Kidney epithelial cell (primary cell): ENCODE results near the gene MGME1. TPM values are rescaled to one million over a fixed set of nuclear protein-coding genes. Genes with fewer than 3 reads are reported as not detected.
"Not testable (repeated sequence)": the region's sequence is repeated elsewhere in the genome, so short reads cannot be mapped to it uniquely, and the experiment has no call there.

ENCODE experiments used
- DNase-seq: peaks from one replicate; pipeline ENCODE4 v3.0.0-alpha.2; 2010; ENCODE audit warnings: low read depth
- H3K27me3 ChIP-seq: 2 replicates; pipeline ENCODE4 v1.6.0; 2011; ENCODE audit warnings: low read length; ENCODE audit not compliant: control insufficient read depth, insufficient read depth
- H3K36me3 ChIP-seq: 2 replicates; pipeline ENCODE4 v1.5.1; 2011; ENCODE audit warnings: low read length; ENCODE audit not compliant: control insufficient read depth, insufficient read depth
- H3K4me3 ChIP-seq: 2 replicates; pipeline ENCODE4 v1.5.1; 2011; ENCODE audit warnings: low read depth, mild to moderate bottlenecking, control low read depth, low read length
- CTCF ChIP-seq: IDR thresholded peaks from 2 replicates; pipeline ENCODE4 v1.5.1; 2011; ENCODE audit warnings: mild to moderate bottlenecking, moderate library complexity, low read length, control low read depth, inconsistent platforms; ENCODE audit not compliant: insufficient read depth, poor library complexity, severe bottlenecking
- total RNA-seq: library from RNA; depleted of rRNA; stranded (reverse); fragments of >200 nt; gene quantifications from 2 replicates; pipeline ENCODE4 v1.2.3, GENCODE V29; 2015

Gene MGME1
- total RNA-seq, 1 donor from 2014 or later, result 15.2 TPM

- TF ChIP-seq CTCF, result no peak
Observed at GRCh38 chr20:18018100-18018499, 49.3 kb downstream of the MGME1 start.

GRCh38 chr20:18019068-18019467 is 50.2 kb downstream of the MGME1 start:
- no peaks in the 10 kb centered on the region for H3K27me3 ChIP-seq
- H3K4me3 ChIP-seq, result no peak overlapping the region
- no peak for DNase-seq
- H3K36me3 ChIP-seq, result no peaks in the 10 kb centered on the region
- TF ChIP-seq CTCF, result peak; percentile 26

More at GRCh38 chr20:18018100-18018499, 49.3 kb downstream of the MGME1 start:
- no peak for DNase-seq
- no peak overlapping the region for H3K4me3 ChIP-seq
- no peaks in the 10 kb centered on the region for H3K27me3 ChIP-seq
- H3K36me3 ChIP-seq, result no peaks in the 10 kb centered on the region

- Histone ChIP-seq H3K36me3 (no peaks in the 10 kb centered on the region), H3K4me3 (no peak overlapping the region), H3K27me3 (no peaks in the 10 kb centered on the region)
- no peak for DNase-seq
- TF ChIP-seq CTCF, result no peak
Observed at GRCh38 chr20:18020931-18021330, 52.1 kb downstream of the MGME1 start.

GRCh38 chr20:18024606-18025127 is 55.8 kb downstream of the MGME1 start:
- DNase-seq, result no peak
- no peak for TF ChIP-seq CTCF
- Histone ChIP-seq H3K36me3 (no peaks in the 10 kb centered on the region), H3K27me3 (no peaks in the 10 kb centered on the region), H3K4me3 (no peak overlapping the region)

GRCh38 chr20:18027011-18027410 is 58.2 kb downstream of the MGME1 start:
- not testable (repeated sequence) for DNase-seq, H3K36me3 ChIP-seq, H3K27me3 ChIP-seq, H3K4me3 ChIP-seq

GRCh38 chr20:18030020-18030419 is 61.2 kb downstream of the MGME1 start:
- H3K36me3 ChIP-seq, result no peaks in the 10 kb centered on the region

More at GRCh38 chr20:18030020-18030419, 61.2 kb downstream of the MGME1 start:
- DNase-seq, result no peak
- Histone ChIP-seq H3K27me3 (no peaks in the 10 kb centered on the region), H3K4me3 (no peak overlapping the region)
- TF ChIP-seq CTCF, result no peak
